Hematopoietic multipotent progenitor cell treated with erythropoietin and hydrocortisone succinate and interleukin-3 and kit ligand, for 15 days (in vitro differentiated cells): ENCODE data around the gene ACE.

Source experiments
- DNase-seq: peaks from one replicate; pipeline ENCODE4 v3.0.0-alpha.2; 2015; ENCODE audit warnings: low spot score

Gene ACE

DNA sequence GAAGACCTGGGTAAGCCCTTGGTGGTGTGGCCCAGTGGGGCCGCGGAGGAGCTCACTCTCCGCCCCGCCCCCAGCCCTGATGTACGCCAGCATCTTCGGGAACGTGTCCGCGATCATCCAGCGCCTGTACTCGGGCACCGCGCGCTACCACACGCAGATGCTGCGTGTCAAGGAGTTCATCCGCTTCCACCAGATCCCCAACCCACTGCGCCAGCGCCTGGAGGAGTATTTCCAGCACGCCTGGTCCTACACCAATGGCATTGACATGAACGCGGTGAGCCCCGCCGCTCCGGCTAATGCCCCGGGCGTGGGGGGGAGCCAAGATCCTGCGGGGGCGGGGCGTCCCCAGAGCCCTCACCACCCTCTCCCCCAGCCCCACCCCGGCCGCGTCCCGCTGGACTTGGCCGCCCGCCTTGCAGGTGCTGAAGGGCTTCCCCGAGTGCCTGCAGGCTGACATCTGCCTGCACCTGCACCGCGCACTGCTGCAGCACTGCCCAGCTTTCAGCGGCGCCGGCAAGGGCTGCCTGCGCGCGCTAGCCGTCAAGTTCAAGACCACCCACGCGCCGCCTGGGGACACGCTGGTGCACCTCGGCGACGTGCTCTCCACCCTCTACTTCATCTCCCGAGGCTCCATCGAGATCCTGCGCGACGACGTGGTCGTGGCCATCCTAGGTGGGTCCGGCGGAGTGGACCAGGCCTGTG is 61.3 kb downstream of the ACE start:
- no peak for DNase-seq

DNA sequence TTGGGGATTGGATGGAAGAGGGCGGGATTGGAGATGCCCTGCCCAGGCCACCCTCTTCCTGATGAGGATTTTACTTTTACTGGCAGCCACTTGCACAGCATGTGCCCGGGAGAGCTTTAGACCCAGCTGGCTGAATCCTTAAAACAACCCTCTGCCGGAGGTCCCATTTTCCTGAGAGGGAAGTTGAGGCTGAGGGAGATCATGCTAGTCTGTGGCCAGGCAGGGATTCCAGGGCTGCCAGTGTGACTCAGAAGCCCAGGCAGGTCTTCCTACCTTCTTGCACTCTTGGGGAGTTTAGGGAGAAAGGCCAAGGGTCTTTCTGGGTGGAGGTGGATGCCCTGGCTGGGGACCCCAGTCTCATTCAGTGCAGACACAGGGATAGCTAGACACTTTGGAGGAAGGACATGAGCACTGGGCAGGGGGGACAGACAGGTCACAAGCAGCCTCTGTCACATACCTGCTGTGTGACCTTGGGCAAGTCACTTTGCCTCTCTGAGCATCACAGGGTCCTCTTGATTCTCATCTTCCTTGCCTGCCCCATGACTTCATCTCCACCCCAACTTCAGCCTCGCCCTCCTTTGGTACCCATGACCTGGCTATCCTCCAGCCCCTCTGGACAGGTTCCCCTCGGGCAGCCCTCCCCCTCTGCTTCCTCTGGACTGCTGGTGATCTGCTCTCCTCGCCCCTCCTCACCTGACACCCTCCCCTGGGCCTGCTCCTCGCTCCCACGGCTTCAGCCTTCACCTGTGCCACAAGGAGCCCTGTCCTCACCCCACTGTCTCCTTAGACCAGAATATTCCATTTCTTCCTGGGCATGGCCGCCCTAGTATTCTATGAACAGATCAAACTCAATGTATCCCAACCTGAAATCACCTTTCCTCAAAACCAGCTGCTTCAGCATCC is 62.1 kb downstream of the ACE start:
- DNase-seq, result no peak

DNA sequence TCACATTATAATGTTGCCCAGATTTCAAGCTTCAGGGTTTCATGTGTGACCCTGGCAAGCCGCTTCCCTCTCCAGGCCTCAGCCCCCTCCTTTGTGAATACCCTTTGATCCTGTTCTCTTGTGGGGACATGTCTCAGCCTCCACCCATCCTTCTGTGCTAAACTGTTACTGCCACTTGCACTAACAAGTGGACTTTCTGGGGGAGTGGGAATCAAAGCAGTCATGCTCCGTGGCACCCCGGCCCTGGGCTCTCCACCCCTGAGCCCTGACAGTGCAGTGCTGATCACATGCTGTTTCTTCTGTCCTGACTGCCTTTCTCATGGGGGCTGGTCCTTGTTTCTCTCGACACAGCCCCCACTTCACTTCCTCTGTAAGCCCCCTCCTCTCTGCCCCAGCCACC is 63.7 kb downstream of the ACE start:
- DNase-seq, result no peak

GRCh38 chr17:63542218-63542545 is 65.3 kb downstream of the ACE start:
- DNase-seq, result no peak

DNA sequence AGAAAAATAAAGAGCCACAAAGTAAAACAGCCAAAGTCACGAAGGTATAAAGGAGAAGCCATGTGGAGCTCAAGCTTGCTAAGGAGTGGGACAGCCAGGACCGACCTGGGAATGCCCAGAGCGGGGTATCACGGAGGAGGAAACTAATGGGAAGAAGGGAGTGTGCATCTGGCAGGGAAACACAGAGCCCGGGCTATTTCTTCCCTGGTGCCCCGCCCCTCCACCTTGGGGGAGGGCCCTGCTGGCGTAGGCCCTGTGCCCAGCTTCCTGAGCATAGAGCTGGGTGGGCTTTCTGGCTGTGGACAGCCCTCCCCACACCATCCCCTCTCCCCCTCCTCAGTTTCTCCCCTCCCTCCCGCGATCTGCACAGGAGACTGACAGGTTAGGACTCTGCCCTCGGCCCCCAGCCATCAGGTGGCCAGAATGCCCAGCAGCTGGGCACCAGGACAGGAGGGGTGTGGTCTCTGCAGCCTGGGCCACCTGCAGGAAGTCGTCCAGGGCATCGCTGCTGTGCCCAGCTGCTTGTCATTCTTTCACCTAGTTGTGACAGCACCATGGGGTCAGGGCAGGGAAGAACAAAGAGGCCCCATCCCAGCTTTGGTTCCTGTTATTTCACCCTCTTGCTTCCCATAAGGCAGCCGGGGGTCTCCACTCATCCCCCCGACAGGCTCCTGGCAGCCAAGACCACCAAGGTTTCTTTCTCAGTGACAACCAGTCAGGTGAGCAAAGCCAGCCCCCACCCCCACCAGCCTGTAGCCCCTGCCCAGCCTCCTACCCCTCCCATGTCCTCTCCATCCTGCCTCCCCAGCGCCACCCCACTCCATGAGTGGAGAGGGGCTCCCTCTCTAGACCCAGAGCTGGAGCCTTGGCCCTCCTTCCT is 66.3 kb downstream of the ACE start:
- no peak for DNase-seq

- DNase-seq, result no peak
Measured at GRCh38 chr17:63543822-63544420, 67.1 kb downstream of the ACE start.

- no peak for DNase-seq
Measured at GRCh38 chr17:63544467-63545301, 67.8 kb downstream of the ACE start.

DNA sequence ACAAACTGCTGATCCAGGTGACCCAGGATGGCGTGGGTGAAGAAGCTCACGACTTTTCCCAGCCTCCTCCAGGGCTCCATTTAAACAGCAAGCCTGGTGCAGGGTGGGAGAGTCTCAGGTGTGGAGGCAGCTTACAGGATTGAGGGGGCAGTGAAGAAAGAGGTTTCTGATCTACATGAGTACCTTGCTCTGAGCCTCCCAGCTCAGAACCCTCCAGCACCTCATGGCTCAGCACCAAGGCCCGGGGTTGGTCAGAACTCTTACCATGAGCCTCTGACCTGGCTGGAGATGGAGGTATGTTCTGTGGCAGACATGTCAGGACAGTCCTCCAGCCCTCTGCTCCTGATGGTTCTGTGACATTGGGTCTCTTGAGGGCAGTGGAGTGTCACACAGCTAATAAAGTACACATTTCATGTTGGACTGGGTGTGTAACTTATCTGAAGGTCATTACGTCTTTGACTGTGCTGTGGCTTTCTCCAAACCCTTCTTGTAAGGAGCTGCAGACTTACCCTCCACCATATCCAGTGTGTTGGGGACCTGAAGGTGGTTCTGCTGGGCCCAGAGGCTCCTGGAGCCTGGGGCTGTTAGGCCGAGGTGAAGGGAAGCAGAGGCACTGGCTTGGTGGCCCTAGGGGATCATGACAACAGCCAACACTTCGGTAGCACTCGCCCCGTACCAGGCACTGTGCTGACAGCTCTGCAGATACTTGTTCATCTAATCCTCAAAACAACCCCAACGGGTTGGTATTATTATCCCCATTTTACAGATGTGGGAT is 69.6 kb downstream of the ACE start:
- no peak for DNase-seq

- no peak for DNase-seq
Measured at GRCh38 chr17:63547083-63547523, 70.2 kb downstream of the ACE start.
